SK-N-SH (cell line): ENCODE results near the gene RAD51B. TPM values are rescaled to one million over a fixed set of nuclear protein-coding genes. Genes with fewer than 3 reads are reported as not detected.

Source experiments
- CHD2 ChIP-seq: fragments of 150-350 bp; IDR thresholded peaks from 2 replicates; pipeline ENCODE4 v1.6.1; 2018; ENCODE audit warnings: low read length; ENCODE audit not compliant: partially characterized antibody
- ELF1 ChIP-seq: IDR thresholded peaks from 2 replicates; pipeline ENCODE4 v1.4.0; 2012
- EP300 ChIP-seq, 2 experiments: IDR thresholded peaks; 2 replicates each; pipeline versions ENCODE4 v1.4.0 to v1.6.1; 2012; ENCODE audit warnings: borderline replicate concordance in 1 of 2, low read depth in 1 of 2, low read length in 1 of 2
- FOSL2 ChIP-seq: IDR thresholded peaks from 2 replicates; pipeline ENCODE4 v1.4.0; 2012; ENCODE audit warnings: low read depth, mild to moderate bottlenecking, moderate library complexity, borderline replicate concordance
- FOXJ3 ChIP-seq: sonication (generic); formaldehyde crosslinking; IDR thresholded peaks from 2 replicates; pipeline ENCODE4 v1.5.1; 2020; ENCODE audit warnings: mild to moderate bottlenecking, missing genetic modification reagents
- FOXM1 ChIP-seq: IDR thresholded peaks from 2 replicates; pipeline ENCODE4 v1.4.0; 2012; ENCODE audit warnings: low read depth, mild to moderate bottlenecking
- GABPA ChIP-seq: IDR thresholded peaks from 2 replicates; pipeline ENCODE4 v1.4.0; 2012; ENCODE audit warnings: low read depth, mild to moderate bottlenecking
- GATA2 ChIP-seq: sonication (generic); formaldehyde crosslinking; IDR thresholded peaks from 2 replicates; pipeline ENCODE4 v1.5.0; 2020; ENCODE audit warnings: mild to moderate bottlenecking, missing genetic modification reagents
- IRF3 ChIP-seq: fragments of 150-350 bp; IDR thresholded peaks from 2 replicates; pipeline ENCODE4 v1.6.1; 2016; ENCODE audit warnings: mild to moderate bottlenecking, low read depth, low read length
- JUND ChIP-seq: IDR thresholded peaks from 2 replicates; pipeline ENCODE4 v1.4.0; 2012
- MEF2A ChIP-seq: IDR thresholded peaks from 2 replicates; pipeline ENCODE4 v1.4.0; 2012; ENCODE audit warnings: low read depth, borderline replicate concordance
- MXI1 ChIP-seq: IDR thresholded peaks from 2 replicates; pipeline ENCODE4 v1.6.1; 2012; ENCODE audit warnings: mild to moderate bottlenecking, low read depth, low read length, improper control_type of control experiment
- NFIC ChIP-seq: IDR thresholded peaks from 2 replicates; pipeline ENCODE4 v1.4.0; 2012; ENCODE audit warnings: borderline replicate concordance
- NRF1 ChIP-seq: IDR thresholded peaks from 2 replicates; pipeline ENCODE4 v1.6.1; 2012; ENCODE audit warnings: low read depth, mild to moderate bottlenecking, low read length
- POLR2AphosphoS5 ChIP-seq: IDR thresholded peaks from 2 replicates; pipeline ENCODE4 v1.6.1; 2012; ENCODE audit warnings: low read depth, low read length
- RAD21 ChIP-seq: IDR thresholded peaks from 2 replicates; pipeline ENCODE4 v1.6.1; 2012; ENCODE audit warnings: mild to moderate bottlenecking, low read length
- RCOR1 ChIP-seq: fragments of 150-350 bp; IDR thresholded peaks from 2 replicates; pipeline ENCODE4 v1.6.1; 2017; ENCODE audit warnings: antibody characterized with exemption, low read length
- RXRA ChIP-seq: IDR thresholded peaks from 2 replicates; pipeline ENCODE4 v1.4.0; 2012; ENCODE audit warnings: low read depth, mild to moderate bottlenecking, borderline replicate concordance
- SIN3A ChIP-seq: IDR thresholded peaks from 2 replicates; pipeline ENCODE4 v1.6.1; 2012; ENCODE audit warnings: low read depth, mild to moderate bottlenecking, low read length, moderate library complexity, borderline replicate concordance
- TAF1 ChIP-seq: IDR thresholded peaks from 2 replicates; pipeline ENCODE4 v1.6.1; 2012; ENCODE audit warnings: low read depth, mild to moderate bottlenecking, low read length, moderate library complexity, borderline replicate concordance
- USF2 ChIP-seq: fragments of 150-350 bp; IDR thresholded peaks from 2 replicates; pipeline ENCODE4 v1.6.1; 2017; ENCODE audit warnings: antibody characterized with exemption, low read length, low read depth, borderline replicate concordance
- polyA plus RNA-seq, 3 experiments: library from polyadenylated mRNA; depleted of rRNA; stranded (reverse); fragments of >200 nt; gene quantifications; 2 replicates each; pipeline ENCODE4 v1.2.3, GENCODE V29; 2012
- TF ChIP-seq, protein P1 (sequence below): fragments of 200-600 bp; sonication (generic); IDR thresholded peaks from 2 replicates; pipeline ENCODE4 v1.6.1; 2017; ENCODE audit warnings: antibody characterized with exemption, mild to moderate bottlenecking, moderate library complexity
- TF ChIP-seq, protein P2 (sequence below): IDR thresholded peaks from 2 replicates; pipeline ENCODE4 v1.4.0; 2012; ENCODE audit warnings: low read depth, borderline replicate concordance
- TF ChIP-seq, protein P3 (sequence below): IDR thresholded peaks from 2 replicates; pipeline ENCODE4 v1.4.0; 2012; ENCODE audit warnings: low read depth, borderline replicate concordance
- TF ChIP-seq, protein P4 (sequence below): IDR thresholded peaks from 2 replicates; pipeline ENCODE4; 2012

RAD51B gene
- polyA plus RNA-seq, 1 of the 3 experiments (the other 2 are of a cell fraction): 6.0 TPM

DNA sequence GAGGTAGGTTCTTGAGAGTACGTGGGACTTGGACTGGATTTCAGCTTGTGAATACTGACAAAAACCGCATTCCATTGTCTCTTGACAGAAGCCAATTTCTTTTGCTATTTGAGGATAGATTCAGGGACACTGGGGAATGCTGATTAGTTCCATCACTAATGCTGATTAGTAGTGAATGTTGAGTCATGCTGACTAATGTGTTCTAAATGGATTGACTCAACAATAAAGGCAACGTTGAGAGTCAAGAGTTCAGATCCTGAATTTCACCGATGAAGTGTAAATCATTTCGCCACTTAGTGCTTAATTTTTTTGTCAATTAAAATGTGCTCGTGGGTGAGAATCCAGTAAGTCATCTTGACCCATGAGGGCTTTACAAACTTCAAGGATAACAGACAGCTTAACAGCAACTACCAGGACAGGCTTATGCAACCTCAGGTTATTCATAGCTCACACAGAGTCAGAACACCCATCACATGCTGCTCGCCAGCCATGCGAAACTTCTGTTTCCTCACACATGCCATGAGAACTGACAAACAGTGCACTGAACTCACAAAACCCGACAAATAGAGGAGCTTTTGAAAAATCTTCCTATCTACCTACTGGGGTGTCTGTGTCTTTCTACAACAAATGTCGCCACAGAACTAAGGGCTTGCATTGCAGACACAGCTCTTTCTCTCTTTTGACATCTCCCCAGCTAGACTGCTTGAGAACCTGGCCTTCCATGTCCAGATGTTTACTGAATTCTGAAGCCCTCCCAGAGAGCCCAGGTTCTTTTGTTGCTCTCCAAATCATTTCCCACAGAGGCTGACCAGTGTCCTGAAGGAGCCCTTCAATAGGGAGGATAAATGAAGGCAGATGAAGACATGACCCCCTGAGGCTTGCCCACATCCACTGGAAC is 656.9 kb downstream of the RAD51B start (continued):
- TF ChIP-seq, protein P1, sequence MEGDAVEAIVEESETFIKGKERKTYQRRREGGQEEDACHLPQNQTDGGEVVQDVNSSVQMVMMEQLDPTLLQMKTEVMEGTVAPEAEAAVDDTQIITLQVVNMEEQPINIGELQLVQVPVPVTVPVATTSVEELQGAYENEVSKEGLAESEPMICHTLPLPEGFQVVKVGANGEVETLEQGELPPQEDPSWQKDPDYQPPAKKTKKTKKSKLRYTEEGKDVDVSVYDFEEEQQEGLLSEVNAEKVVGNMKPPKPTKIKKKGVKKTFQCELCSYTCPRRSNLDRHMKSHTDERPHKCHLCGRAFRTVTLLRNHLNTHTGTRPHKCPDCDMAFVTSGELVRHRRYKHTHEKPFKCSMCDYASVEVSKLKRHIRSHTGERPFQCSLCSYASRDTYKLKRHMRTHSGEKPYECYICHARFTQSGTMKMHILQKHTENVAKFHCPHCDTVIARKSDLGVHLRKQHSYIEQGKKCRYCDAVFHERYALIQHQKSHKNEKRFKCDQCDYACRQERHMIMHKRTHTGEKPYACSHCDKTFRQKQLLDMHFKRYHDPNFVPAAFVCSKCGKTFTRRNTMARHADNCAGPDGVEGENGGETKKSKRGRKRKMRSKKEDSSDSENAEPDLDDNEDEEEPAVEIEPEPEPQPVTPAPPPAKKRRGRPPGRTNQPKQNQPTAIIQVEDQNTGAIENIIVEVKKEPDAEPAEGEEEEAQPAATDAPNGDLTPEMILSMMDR: no peak
- no peak for TF ChIP-seq RAD21
- peak; percentile 97 for TF ChIP-seq FOSL2
- TF ChIP-seq MEF2A: peak; percentile 73
- no peak for TF ChIP-seq IRF3
- TF ChIP-seq, protein P2, sequence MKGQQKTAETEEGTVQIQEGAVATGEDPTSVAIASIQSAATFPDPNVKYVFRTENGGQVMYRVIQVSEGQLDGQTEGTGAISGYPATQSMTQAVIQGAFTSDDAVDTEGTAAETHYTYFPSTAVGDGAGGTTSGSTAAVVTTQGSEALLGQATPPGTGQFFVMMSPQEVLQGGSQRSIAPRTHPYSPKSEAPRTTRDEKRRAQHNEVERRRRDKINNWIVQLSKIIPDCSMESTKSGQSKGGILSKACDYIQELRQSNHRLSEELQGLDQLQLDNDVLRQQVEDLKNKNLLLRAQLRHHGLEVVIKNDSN: no peak
- no peak for TF ChIP-seq RCOR1
- peak; percentile 69; the same call in 1 of the 2 replicates for TF ChIP-seq POLR2AphosphoS5
- no peak for TF ChIP-seq TAF1
- TF ChIP-seq NRF1: no peak
- 0 out of 2 replicates have a peak, but pooled peaks have one; percentile 53 for TF ChIP-seq FOXM1
- TF ChIP-seq GATA2 (CRISPR knock-in tag): no peak
- TF ChIP-seq USF2: no peak
- TF ChIP-seq, protein P3, sequence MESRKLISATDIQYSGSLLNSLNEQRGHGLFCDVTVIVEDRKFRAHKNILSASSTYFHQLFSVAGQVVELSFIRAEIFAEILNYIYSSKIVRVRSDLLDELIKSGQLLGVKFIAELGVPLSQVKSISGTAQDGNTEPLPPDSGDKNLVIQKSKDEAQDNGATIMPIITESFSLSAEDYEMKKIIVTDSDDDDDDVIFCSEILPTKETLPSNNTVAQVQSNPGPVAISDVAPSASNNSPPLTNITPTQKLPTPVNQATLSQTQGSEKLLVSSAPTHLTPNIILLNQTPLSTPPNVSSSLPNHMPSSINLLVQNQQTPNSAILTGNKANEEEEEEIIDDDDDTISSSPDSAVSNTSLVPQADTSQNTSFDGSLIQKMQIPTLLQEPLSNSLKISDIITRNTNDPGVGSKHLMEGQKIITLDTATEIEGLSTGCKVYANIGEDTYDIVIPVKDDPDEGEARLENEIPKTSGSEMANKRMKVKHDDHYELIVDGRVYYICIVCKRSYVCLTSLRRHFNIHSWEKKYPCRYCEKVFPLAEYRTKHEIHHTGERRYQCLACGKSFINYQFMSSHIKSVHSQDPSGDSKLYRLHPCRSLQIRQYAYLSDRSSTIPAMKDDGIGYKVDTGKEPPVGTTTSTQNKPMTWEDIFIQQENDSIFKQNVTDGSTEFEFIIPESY: peak; percentile 65; the same call in 1 of the 2 replicates
- peak; percentile 92 for TF ChIP-seq JUND
- peak; percentile 95; the same call in 1 of the 2 replicates for TF ChIP-seq RXRA
- TF ChIP-seq, protein P4, sequence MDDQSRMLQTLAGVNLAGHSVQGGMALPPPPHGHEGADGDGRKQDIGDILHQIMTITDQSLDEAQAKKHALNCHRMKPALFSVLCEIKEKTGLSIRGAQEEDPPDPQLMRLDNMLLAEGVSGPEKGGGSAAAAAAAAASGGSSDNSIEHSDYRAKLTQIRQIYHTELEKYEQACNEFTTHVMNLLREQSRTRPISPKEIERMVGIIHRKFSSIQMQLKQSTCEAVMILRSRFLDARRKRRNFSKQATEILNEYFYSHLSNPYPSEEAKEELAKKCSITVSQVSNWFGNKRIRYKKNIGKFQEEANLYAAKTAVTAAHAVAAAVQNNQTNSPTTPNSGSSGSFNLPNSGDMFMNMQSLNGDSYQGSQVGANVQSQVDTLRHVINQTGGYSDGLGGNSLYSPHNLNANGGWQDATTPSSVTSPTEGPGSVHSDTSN: peak; percentile 96
- no peak for TF ChIP-seq GABPA
- TF ChIP-seq EP300 (IDR thresholded peaks at IDR 0.05; ENCODE audit: borderline replicate concordance in 1 of 2, low read depth in 1 of 2, low read length in 1 of 2): peak; percentile 69 to 96
- no peak for TF ChIP-seq ELF1
- 0 out of 2 replicates have a peak, but pooled peaks have one; percentile 25 for TF ChIP-seq SIN3A
- TF ChIP-seq MXI1: no peak
- peak; percentile 81 for TF ChIP-seq NFIC
- TF ChIP-seq FOXJ3 (CRISPR knock-in tag): no peak
- TF ChIP-seq CHD2: no peak
- TF ChIP-seq, all 33 proteins: peak for 15
